GM21381 (cell line): ENCODE results near the gene RIMS4.

ENCODE experiments used
- ATAC-seq: cut with Tn5 transposase; IDR thresholded peaks from one replicate; pipeline ENCODE4 v1.9.1; 2021; ENCODE audit warnings: mild to moderate bottlenecking, moderate library complexity; ENCODE audit not compliant: unreplicated experiment

Gene RIMS4

DNA sequence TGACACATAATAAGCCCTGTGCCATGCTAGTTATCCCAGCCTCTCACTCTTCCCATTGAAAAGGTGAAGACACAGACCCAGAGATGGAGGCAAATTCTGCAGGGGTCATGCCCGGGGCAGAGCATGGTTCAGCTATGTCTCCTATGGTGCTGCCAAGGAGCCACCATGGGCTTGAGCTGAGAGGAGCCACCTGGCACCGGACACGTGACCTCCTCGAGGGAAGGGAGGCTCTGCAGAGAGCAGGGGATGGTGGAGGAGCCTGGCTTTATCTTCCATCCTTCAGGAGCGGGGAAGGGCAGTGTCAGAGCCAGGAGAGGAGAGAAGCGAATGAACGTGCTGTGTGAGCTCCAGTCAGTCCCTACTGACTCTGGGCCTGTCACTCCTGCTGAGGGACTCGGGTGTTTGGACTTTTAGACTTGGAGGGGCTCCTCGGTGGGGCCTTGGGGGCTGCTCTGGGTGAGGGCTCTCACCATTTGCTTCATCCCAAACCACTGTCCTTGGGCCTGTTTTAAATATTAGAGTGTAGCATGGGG is 106.3 kb downstream of the RIMS4 start:
- ATAC-seq, result no peak

DNA sequence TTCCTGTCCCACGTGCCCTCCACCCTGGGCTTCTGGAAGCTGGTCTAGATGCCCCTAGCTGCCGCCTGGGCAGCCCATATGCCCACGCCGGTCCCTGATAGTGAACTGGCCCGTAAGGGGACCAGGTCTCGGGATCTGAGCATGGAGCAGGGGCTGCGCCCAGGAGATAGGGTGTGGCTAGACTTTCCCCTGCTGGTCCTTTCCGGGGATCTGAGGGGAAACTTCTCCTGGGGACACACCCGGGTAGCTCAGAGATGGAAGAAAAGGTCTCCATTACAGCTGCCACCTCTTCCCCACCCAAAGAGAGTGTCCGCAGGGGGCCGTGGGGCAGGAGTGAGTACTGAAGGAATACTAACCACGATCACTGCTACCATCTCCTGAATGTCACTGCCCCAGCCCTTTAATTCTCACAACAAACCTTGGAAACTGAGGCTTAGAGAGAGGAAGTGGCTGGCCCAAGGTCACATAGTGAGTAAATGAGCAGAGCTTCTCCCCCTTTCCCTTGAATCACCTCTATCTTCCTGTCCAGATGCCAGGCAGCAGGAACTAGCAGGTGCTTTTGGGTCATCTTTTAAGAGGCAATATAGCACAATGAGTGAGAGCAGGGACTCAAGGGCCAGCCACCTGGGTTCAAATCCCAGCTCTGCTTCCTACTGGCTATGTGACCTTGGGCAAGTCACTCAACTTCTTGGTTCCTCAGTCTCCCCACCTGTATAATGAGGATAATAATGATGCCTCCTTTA is 107.0 kb downstream of the RIMS4 start:
- ATAC-seq, result no peak

GRCh38 chr20:44702776-44703175 is 107.6 kb downstream of the RIMS4 start:
- peak; percentile 71 for ATAC-seq

DNA sequence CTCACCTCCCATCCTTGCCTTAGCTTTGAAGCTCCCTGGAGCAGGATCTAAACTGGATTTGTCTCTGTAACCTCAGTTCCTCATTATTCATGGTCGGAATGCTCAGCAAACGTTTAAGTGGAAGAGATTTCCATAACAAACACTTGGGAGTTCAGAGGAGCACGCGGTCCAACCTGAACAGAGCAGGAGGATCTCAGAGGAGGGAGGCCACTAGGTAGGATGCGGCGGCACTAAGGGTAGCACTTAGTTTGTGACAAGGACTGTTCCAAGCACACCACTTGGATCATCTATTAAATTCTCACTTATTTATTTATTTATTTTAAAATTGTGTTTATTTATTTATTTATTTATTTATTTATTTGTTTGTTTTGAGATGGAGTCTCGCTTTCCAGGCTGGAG is 108.5 kb downstream of the RIMS4 start:
- ATAC-seq, result no peak
